NCI-H128 (cell line): ENCODE results near the gene ASMT.
"Not testable (repeated sequence)": the region's sequence is repeated elsewhere in the genome, so short reads cannot be mapped to it uniquely, and the experiment has no call there.

Experiments used
- DNase-seq: peaks from one replicate; lab custom pipeline; 2025; ENCODE audit not compliant: unreplicated experiment; lab: John Stamatoyannopoulos, UW

The ASMT gene

GRCh38 chrX:1597345-1598020, 17.4 kb upstream of the ASMT start:
- no peak for DNase-seq

GRCh38 chrX:1598021-1598875, 16.6 kb upstream of the ASMT start:
- no peak for DNase-seq

GRCh38 chrX:1598876-1599790, 15.7 kb upstream of the ASMT start:
- DNase-seq: no peak

- no peak for DNase-seq
Measured at GRCh38 chrX:1599791-1600405, 15.0 kb upstream of the ASMT start.

GRCh38 chrX:1600406-1601050, 14.3 kb upstream of the ASMT start:
- no peak for DNase-seq

- DNase-seq: no peak
Measured at GRCh38 chrX:1601051-1601767, 13.7 kb upstream of the ASMT start.

- DNase-seq: no peak
Measured at GRCh38 chrX:1601768-1602085, 13.1 kb upstream of the ASMT start.

- no peak for DNase-seq
Measured at GRCh38 chrX:1602299-1602698, 12.6 kb upstream of the ASMT start.

GRCh38 chrX:1606496-1606895, 8.4 kb upstream of the ASMT start:
- DNase-seq: no peak

- no peak for DNase-seq
Measured at GRCh38 chrX:1609311-1609710, 5.5 kb upstream of the ASMT start.

GRCh38 chrX:1609762-1610161, 5.1 kb upstream of the ASMT start:
- DNase-seq: no peak

- no peak for DNase-seq
Measured at GRCh38 chrX:1610166-1610565, 4.7 kb upstream of the ASMT start.

GRCh38 chrX:1610736-1611135, 4.1 kb upstream of the ASMT start:
- DNase-seq: no peak

GRCh38 chrX:1612641-1613286, 2.1 kb upstream of the ASMT start:
- no peak for DNase-seq

GRCh38 chrX:1618689-1619088, 3.8 kb downstream of the ASMT start:
- DNase-seq: no peak

GRCh38 chrX:1623691-1624090, 8.8 kb downstream of the ASMT start:
- no peak for DNase-seq

- not testable (repeated sequence) for DNase-seq
Measured at GRCh38 chrX:1624158-1624860, 9.4 kb downstream of the ASMT start.

GRCh38 chrX:1624861-1625215, 10.0 kb downstream of the ASMT start:
- not testable (repeated sequence) for DNase-seq

- DNase-seq: no peak
Measured at GRCh38 chrX:1629244-1629643, 14.4 kb downstream of the ASMT start.
